Non-pigmented ciliary epithelial cell (primary cell): Measurements from ENCODE around the gene FCAMR.

Experiments
- DNase-seq: peaks from one replicate; pipeline ENCODE4 v3.0.0-alpha.2; 2010; ENCODE audit warnings: low read depth

The FCAMR gene, protein sequence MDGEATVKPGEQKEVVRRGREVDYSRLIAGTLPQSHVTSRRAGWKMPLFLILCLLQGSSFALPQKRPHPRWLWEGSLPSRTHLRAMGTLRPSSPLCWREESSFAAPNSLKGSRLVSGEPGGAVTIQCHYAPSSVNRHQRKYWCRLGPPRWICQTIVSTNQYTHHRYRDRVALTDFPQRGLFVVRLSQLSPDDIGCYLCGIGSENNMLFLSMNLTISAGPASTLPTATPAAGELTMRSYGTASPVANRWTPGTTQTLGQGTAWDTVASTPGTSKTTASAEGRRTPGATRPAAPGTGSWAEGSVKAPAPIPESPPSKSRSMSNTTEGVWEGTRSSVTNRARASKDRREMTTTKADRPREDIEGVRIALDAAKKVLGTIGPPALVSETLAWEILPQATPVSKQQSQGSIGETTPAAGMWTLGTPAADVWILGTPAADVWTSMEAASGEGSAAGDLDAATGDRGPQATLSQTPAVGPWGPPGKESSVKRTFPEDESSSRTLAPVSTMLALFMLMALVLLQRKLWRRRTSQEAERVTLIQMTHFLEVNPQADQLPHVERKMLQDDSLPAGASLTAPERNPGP

DNA sequence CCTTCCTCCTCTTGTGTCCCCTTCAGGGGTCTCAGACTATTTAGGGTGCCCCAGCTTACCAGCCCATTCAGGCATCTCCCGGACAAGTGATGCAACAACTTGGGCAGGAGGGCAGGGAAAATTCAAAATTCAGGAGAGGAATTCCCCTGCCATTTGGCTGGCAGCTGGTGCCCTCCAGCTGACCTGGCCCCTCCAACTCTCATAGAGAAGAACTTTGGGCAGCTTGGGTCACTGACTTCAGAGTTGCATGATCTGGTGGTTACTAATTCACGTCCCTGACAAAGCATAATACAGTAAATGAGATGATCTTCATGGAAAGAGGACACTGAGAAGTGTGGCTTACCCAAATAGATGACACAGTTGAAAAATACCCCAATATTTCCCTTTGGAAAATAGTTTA, at the start of gene FCAMR:
Gene FCAMR (minus strand): TSS at position 15 of the 400 bp plus-strand sequence. CDS start 335 bp downstream, outside the sequence.
- no peak for DNase-seq

DNA sequence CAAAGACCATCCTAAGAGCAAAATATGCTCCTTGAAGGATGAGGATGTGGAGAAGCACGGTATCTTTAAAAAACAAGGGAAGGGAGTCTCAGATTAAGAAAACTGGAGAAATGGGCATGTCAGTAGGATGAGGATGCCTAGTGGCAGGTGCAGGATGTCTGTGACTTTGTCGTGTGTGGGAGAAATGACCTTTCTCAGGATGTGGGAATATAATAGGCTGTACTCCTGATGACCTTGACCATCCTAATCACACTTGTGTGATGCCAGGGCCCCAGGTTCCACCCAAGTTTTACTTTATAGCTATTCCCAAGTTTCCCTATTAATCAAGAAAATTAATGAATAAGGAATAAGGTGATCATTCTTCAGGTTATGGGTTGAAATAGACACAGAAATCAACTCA, 49.4 kb upstream of the FCAMR start:
- DNase-seq = no peak

DNA sequence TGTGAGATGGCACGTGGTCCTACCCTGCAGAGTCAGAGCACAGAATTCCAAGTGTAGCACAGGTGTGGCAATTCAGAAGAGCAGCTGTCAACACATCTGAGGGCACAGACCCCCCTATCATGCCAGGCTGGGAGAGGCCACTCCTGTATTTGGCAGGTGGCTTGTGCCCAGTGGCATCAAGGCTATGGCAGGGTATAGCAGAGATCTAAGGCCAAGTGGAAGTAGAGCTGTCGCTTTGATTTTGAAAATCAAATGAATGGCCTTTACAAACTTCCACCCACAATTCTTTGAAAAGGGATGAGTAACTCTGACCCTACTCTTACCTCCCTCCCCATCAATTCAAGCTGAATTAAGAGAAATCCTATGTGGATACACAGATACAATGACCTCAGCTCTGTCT, 48.9 kb upstream of the FCAMR start:
- DNase-seq = no peak

DNA sequence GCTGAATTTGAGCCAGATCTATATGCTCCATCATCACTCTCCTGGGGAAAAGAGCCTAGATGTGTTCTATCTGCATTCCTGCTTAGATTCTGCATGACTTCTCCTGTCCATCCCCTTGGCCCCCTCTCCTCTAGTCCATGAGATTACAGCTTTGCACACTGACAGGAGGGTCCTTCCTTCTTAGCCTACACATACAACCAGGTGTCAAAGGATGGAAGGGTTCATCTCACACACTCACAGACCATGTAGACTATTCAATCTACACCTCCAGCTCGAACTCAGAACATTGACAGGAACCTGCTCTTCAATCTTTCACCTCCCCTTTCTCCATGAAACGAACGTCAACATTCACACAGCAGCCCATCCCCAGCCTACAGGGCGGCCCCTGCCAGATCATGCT, 48.4 kb upstream of the FCAMR start:
- DNase-seq = no peak

DNA sequence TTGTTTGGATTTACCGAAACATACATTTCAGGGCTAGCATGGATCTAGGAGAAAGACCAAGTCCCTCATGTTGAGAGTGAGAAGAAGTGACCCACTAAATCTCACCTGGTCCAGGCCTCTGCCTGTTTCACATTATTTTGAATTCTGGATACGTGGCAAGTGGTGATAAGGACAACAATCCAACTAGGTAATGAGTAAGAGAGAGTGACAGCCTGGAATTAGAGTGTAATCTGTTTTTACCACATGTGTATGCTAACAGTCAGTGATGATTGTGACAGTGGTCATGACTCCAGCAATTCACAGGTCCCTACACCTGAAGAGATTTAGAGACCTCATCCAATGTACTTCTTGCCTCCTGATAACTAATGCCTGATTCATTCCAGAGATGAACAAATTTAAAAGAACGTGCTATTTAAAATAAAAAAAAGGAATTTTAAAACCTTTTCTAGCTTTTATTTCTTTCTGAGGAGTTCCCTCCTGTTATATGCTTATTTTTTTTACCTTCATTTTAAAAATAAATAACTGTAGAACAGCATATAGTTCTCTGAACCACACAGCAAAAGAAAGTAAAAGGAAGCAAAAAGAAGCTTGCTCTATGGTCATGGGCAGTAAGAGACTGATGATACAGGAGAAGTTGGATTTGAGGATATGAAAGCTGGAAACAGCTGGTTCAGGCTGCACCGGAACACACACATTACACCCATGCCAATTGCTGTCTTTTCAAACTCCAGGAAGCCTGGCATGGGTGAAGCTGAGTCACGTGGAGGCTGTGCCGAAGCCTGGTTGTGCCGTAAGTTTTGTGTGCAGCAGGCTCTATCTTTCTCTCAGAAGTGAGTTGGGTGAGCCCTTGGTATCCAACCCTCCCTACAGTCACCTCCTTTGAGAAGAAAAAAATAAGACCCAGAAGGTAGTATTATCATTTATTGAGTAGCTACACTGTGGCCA, 47.6 kb upstream of the FCAMR start:
- DNase-seq = no peak

DNA sequence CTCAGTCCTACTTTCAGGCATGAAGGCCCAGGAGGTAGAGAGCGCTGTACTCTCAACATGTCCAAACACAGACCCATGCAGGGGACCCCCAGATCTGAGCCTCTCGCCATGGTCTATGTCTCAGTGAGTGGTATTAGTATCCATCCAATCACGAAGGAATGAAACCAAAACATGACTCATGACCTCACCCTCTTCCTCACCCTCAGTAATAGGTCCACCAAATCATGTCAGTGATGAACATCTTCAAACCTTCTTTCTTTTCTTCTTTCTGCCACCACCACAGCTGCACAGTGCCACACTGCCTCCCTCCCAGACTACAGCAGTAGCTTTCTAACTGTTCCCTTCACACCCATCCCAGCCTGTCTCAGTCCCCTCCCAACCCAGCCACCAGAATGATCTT, 45.5 kb upstream of the FCAMR start:
- DNase-seq = no peak

DNA sequence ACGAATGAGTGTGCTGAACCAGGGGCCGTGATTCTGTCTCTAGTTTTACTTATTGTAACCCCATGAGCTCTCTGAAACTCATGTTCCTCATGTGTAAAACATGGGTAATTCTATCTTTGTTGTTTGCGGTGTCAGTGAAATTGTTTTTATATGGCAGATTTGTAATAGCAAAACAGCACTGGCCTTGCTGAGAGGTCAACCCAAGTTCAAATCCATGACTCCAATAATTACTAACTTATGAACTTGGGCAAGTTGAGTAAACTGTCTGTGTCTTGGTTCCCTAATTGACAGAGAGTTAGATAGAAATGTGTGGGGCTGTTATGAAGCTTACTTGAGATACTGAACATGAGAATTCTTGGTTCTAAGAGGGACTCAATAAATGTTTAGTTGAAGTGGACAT, 44.5 kb upstream of the FCAMR start:
- no peak for DNase-seq

DNA sequence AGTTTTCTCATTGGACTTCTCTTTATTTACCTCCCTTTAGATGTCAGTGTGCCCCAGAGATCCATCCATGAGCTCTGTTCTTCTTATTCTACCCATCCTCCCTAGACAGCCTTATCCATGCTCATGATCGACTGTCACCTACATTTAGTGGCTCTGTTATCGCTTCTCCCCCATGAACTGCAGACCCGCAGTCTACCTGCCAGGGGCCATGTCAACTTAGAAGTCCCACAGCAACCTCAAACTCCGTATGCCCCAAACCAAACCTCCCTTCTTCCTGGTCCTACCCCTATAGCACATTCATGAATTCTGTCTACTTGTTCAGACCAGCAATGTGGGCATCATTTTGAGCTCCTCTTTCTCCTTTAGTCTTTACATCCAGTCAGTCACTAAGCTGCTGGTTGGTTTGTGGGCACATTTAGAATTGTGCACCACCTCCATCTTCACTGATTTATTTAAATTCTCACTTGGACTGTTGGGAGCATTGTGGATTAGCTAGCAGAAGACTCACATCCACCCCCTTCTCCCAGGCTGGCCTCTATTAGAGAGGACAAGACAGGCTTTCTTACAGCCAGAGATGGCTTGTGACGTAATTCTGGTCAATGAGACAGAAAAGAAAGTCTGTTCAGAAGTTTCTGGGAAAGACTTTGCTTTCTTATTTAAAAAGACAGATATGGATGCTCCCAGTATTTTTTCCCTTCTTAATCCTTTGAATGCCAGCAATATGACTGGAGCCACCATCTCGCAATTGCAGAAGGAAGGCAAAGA, 43.2 kb upstream of the FCAMR start:
- DNase-seq = no peak

DNA sequence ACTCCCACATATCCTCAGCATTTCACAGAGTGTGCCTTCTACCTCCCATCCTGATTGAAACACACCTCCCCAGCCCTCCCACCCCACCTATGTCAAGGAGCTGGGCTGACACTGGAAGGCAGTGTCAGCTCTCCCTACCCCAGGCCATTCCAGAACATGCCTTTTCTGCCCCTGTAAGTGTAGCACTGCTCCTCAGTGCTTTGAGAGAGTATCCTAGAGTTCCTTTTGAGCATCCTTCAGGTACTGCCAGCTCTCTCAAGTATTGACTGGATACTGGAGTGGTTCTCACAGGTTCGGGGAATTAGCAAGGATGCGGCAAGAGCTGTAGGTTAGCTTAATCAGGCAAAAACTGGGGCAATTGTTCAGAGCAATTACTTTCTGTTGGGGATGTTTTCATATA, 40.5 kb upstream of the FCAMR start:
- DNase-seq = no peak

DNA sequence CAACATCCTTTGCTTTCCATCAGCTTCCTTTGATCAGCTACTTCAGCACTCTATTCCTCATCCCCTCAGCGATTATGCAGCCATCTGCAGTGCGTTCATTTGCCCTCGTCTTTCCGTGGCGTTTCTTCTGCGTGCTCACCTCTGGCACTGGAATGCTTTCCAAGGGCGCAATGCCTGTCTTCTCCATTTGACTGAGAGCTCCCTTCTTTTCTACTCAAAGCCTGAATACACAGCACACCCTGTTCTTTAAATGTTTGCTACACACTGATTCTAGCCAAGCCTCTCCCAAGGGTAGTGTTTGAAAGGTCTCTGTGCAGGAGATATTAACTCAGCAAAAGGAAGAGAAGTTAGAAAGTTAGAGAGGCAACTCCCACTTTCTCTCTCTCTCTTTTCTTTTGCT, 39.7 kb upstream of the FCAMR start:
- no peak for DNase-seq

DNA sequence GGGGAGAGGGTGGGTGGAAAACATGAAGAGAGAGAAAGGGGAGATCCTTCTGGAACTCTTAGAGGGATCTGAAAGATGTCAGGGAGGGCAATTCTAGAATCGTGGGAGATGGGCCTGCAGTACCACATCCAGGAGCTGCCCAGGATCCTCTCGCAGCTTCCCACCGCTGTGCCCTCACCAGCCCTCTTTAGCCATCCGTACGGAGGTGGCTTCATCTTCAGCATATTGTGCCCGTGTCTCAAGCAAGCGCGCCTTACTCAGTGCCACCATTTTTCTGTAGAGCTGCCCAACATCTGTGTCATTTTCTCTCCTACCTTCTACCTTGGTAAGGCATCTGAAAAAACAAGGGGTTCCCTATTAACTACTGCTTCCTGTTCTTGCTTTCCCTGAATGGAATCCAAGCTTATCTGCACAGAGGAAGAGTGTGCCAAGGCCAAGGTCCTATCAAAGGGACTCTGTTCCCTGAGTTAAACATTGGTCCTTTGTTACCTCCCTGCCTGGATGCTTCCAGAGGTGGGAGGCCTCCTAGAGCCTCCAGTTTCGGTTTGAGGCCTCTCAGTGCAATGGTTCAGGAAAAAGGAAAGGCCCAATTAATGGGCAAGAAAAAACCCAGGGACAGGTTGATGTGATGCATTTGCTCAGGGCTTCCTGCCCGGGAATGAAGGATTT, 39.1 kb upstream of the FCAMR start:
- DNase-seq = no peak

DNA sequence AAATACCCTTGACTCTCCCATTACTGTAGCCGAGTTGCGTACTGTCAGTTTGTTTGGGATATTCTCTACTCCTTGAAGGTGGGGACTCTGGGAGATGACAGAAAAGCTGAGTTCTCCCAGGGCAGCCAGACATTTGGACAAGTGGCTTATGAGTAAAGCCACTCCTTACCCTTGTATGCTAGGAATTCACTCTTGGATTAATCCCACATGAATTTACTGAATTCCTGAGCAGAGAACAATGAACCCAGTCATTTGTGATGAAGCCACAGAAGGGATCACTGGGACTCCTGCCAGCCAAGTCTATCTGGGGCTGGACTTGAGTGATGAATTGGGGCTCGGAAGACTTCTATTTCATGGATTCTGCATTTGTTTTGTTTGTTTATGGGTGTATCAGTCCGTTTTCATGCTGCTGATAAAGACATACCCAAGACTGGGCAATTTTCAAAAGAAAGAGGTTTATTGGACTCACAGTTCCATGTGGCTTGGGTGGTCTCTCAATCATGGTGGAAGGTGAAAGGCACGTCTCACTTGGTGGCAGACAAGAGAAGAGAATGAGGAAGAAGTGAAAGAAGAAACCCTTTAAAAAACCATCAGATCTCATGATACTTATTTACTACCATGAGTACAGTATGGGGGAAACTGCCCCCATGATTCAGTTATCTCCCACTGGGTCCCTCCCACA, 37.2 kb upstream of the FCAMR start:
- peak; percentile 87 for DNase-seq

DNA sequence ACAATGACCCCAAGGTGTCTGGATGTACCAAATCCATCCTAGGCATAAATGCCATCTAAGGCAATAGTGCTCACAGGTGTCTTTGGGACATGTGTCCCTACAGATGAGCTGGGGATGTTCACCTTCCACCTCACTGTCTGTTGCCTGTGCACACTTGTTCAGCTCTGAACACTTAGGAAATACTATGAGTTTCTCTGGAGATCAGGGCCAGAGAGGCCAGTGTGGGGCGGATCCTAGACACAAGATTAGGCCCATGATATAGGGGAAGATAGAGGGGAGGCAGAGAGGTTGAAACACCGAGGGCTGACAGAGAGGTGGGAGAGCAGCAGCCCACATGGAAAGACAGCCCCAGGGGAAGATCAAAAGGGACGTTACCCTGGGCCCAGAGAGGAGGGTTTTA, 36.7 kb upstream of the FCAMR start:
- DNase-seq = no peak

DNA sequence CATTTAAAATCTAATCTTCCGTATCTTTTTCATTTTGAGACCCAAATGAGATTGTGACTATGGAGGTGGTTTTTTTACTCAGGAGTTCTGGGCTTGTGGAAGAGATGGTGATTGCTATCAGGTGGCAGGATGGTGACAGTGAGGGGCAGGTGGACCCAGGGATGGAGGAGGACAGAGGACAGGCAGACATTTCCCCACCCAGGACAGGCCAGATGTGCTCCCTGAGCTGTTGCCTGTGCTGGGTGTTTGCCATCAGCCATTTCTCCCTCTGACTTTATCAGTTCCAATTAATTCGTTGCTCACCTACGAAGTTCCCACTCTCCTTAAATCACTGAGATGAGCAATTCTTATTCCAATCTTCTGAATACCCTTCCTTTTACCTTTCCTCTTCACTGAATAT, 35.8 kb upstream of the FCAMR start:
- DNase-seq = no peak

DNA sequence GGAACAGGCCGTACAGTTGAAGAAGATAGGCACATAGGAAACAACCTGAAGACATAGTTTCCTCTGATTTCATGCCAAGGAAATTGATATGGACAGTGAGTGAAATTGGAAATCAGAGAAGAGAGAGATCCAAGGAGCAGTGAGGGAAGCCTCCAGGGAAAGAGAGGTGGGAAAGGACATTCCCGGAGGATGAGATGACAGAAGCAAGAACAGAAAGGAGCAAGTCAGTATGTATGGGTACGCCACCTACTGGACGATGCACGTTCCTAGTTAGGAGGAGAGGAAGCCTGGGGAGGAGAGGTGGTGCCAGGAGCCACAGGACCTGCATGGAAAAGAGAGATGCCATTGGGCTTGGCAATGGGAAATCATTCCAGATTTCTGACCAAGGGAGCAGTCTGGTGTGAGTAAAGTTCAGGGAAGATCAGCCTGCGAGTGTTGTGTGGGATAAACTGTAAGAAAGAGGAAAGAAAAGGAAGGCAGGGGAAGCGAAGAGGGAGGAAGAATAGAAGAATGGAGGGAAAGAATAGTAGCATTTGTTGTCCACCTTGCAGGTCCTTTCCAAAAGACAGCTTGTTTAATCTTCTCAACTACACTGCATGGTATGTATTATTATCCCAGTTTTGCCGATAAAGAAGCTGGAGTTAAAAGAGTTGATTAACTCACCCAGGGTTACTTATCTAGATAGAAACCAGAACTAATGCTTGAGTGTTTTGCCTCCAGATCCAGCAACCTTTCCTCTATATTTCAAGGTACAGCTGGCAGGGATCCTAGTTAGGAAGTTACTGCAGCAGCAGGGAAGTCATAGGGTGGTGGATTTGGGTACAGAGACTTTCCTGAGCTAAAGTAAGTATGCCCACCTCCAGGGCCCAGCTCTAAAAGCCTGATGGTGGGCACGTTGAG, 34.9 kb upstream of the FCAMR start:
- peak; percentile 37 for DNase-seq

DNA sequence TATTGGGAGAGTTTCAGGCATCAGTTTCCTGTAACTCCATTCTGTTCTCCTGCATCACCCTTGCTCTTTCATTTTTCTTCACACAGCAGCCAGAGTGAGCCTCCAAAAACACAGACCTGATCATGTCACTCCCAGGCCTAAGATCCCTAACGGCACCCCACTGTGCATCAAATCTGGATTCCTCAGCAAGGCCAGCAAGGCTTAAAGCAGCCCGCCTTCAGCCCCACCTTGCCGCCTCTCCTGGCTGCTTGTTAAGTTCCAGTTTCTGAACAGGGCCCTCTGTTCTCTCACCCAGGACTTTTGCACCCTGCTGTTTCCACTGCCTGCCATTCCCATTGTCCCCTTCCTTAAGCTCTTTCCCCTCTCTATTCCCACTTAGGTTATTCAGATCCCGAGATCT, 33.0 kb upstream of the FCAMR start:
- no peak for DNase-seq

DNA sequence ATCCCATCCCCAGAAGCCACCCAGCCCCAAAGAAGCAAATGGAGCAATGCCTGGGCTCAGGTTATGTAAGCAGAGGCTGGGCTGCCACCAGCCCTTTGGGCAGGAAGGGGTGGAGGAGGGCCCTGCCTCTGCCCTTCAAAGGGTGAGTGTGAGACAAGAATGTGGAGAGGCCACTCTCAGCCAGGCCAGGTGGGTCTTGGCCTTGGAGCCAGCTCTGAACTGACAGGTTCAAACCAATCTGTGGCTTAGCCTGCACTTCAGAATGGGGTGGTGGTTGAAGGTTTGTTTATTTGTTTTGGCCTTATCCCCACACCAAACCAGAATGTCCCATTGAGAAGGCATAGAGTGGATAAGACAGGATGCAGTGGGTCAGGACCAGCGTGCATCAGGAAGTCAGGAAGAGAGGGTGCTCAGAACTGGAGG, 32.5 kb upstream of the FCAMR start:
- DNase-seq = no peak

DNA sequence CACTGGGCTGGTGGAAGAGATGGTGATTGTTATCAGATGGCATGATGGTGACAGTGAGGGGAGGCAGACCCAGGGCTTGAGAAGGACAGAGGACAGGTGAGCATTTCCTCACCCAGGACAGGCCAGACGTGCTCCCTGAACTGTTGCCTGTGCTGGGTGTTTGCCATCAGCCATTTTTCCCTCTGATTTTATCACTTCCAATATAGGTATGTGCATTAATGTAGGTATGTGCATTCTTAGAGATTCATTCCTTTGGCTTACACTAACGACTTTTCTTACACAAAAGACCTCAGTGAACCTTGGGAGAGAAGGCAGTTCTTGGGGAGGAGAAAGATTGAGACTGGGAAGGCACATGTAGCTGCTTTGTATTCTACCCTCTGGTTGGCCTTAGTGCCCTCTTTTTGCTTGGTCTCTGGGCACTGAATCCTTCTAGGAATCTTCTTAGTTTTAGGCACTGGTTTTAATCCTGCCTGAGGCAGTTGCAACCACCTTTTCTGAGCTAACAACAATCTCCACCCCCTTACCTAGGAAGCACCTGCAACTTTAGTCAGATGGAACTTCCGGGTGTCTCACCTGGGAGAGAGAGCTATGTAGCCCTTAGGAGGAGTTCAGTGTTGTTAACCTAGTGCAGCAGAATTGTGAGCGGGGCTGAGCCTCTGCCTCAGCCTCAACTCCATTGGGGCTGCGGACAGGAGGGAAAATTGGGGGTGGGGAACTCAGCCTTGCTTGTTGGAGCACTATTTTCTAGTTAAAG, 31.4 kb upstream of the FCAMR start:
- DNase-seq = no peak

DNA sequence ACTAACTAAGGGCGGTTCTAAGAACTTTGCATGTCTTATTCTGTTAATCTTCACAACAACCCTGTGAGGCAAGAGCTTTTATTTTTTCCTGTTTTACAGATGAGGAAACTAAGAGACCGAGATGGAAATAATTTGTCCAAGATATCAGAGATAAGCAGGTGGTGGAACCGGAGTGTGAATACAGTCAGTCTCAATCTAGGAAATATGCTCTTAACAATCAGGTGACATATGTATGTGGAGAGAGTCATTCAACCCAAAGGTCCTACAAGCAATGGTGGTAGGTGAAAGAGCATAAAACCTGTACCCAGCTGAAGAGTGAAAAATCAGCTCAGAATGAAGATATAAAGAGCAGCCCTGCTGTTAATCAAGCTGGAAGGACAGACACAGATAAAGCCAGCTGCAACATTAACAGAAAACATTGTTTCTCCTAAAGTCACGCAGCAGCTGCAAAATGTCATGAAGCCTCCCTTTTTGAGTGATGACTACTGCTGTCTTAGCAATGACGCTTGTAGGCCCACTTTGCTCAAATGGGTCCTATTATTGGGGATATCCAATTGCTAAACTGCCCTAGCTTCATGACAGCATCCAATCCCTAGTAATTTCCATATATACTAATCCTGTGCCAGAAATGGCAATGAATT, 30.5 kb upstream of the FCAMR start:
- DNase-seq = no peak
